ENCODE measurements around the gene F5.

GRCh38 chr1:169550294-169550693 lies 36.0 kb downstream of the F5 start:
- TF ChIP-seq EZH2phosphoT487 (IDR thresholded peaks at IDR 0.05; ENCODE audit: low read depth, severe bottlenecking, unreplicated experiment) (no peak), EZH2 (IDR thresholded peaks at IDR 0.05; ENCODE audit: borderline replicate concordance) (no peak)
- TF ChIP-seq, protein P1, sequence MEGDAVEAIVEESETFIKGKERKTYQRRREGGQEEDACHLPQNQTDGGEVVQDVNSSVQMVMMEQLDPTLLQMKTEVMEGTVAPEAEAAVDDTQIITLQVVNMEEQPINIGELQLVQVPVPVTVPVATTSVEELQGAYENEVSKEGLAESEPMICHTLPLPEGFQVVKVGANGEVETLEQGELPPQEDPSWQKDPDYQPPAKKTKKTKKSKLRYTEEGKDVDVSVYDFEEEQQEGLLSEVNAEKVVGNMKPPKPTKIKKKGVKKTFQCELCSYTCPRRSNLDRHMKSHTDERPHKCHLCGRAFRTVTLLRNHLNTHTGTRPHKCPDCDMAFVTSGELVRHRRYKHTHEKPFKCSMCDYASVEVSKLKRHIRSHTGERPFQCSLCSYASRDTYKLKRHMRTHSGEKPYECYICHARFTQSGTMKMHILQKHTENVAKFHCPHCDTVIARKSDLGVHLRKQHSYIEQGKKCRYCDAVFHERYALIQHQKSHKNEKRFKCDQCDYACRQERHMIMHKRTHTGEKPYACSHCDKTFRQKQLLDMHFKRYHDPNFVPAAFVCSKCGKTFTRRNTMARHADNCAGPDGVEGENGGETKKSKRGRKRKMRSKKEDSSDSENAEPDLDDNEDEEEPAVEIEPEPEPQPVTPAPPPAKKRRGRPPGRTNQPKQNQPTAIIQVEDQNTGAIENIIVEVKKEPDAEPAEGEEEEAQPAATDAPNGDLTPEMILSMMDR (IDR thresholded peaks at IDR 0.05; ENCODE audit: poor library complexity): peak; percentile 67

Measured in hepatocyte (in vitro differentiated cells).